Keratinocyte (primary cell): ENCODE measurements around the gene BMPR1B.

ENCODE experiments used
- EZH2 ChIP-seq: IDR thresholded peaks from one replicate; pipeline ENCODE4 v1.6.1; 2012; ENCODE audit warnings: inconsistent platforms, mild to moderate bottlenecking, low read length, moderate library complexity
- TF ChIP-seq, protein P1 (sequence below), 3 experiments: IDR thresholded peaks in 1 of 3; conservative IDR thresholded peaks in 1 of 3; optimal IDR thresholded peaks in 1 of 3; 2 replicates in 2 of 3; 3 replicates in 1 of 3; pipeline versions ENCODE3 to v1.5.1; 2011; ENCODE audit warnings: low read length in 3 of 3, mild to moderate bottlenecking in 3 of 3, moderate library complexity in 2 of 3, control low read depth in 1 of 3, inconsistent platforms in 1 of 3; ENCODE audit not compliant: insufficient read depth in 2 of 3; ENCODE audit errors: extremely low read depth in 1 of 3

DNA sequence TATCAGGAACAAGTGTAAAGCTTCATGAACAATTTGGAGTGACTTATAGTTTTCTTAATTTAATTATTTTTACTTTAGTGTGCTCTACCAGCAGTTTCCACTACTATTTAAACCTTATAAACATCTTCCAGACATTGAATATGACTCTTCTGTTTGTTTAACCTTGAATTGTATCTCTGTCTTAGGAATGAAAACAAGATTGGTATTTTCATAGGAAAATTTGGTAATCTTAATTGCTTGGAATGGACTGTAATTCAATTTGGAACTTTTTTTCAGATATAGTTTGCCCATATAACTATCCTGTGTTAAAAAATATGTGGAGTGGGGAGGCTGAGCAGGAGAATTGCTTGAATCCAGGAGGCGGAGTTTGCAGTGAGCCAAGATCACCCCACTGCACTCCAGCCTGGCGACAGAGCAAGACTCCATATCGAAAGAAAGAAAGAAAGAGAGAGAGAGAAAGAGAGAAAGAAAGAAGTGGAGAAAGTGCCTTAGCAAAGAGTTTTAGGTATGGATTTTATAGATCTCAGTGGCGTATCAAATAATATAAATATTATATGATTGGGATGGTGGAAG, 242.4 kb downstream of the BMPR1B start:
- TF ChIP-seq, protein P1, sequence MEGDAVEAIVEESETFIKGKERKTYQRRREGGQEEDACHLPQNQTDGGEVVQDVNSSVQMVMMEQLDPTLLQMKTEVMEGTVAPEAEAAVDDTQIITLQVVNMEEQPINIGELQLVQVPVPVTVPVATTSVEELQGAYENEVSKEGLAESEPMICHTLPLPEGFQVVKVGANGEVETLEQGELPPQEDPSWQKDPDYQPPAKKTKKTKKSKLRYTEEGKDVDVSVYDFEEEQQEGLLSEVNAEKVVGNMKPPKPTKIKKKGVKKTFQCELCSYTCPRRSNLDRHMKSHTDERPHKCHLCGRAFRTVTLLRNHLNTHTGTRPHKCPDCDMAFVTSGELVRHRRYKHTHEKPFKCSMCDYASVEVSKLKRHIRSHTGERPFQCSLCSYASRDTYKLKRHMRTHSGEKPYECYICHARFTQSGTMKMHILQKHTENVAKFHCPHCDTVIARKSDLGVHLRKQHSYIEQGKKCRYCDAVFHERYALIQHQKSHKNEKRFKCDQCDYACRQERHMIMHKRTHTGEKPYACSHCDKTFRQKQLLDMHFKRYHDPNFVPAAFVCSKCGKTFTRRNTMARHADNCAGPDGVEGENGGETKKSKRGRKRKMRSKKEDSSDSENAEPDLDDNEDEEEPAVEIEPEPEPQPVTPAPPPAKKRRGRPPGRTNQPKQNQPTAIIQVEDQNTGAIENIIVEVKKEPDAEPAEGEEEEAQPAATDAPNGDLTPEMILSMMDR (optimal IDR thresholded peaks at IDR 0.05 in 1 of 3, IDR thresholded peaks at IDR 0.05 in 1 of 3, conservative IDR thresholded peaks at IDR 0.05 in 1 of 3; ENCODE audit: extremely low read depth in 1 of 3, insufficient read depth in 2 of 3, low read length in 3 of 3), result no peak
- TF ChIP-seq EZH2, result no peak
